GM20000 (cell line): ENCODE measurements around the gene LRP3.

Source experiments
- DNase-seq: peaks from one replicate; pipeline ENCODE4 v3.0.0; 2012; ENCODE audit warnings: low spot score
- CTCF ChIP-seq: IDR thresholded peaks from 2 replicates; pipeline ENCODE4 v1.5.1; 2012; ENCODE audit warnings: mild to moderate bottlenecking, control low read depth; ENCODE audit errors: extremely low read depth, missing control alignments

LRP3 gene

DNA sequence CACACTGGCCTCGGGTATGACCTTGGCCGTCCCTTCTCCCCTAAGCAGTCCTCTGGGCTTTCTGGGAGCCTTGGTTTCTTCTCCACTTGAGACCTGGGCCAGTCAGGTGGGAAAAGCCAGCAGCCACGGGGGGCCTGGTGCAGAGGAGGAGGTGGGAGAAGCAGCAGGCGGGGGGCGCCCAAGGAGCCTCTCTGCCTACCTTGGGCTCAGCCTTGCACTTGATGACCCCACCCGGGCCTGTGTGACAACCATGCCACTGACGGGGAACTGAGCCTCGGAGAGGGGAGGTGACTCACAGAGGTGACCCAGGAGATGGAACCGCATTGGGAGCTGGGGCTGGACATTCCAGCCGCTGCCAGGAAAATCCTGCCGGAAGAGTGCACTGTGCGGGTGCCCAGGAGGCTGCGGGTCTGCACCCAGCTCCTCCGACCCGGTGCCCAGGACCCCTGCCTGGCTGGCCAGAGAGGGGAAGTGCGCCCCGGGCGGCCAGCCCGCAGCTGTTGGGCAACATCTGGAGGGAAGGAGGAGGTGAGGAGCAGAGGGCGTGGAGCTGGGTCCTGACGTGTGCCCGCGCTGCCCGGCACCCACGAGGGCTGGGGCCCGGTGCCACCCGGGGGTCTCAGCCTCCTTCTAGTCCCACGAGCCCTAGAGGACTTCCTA lies 55.0 kb downstream of the LRP3 start:
- TF ChIP-seq CTCF = no peak
- DNase-seq = no peak

DNA sequence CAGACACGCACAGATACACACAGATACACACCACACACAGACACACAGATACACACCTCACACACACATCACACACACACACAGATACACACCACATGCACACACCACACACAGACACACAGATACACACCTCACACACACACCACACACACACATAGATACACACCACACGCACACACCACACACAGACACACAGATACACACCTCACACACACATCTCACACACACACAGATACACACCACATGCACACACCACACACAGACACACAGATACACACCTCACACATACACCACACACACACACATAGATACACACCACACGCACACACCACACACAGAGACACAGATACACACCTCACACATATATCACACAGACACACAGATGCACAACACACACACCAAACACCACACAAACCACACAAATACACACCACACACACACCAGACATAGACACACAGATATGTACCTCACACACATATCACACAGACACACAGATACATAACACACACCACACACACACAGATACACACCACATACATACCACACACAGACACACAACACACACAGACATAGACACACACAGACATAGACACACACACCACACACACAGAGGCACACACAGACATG lies 55.7 kb downstream of the LRP3 start:
- TF ChIP-seq CTCF = no peak
- no peak for DNase-seq

DNA sequence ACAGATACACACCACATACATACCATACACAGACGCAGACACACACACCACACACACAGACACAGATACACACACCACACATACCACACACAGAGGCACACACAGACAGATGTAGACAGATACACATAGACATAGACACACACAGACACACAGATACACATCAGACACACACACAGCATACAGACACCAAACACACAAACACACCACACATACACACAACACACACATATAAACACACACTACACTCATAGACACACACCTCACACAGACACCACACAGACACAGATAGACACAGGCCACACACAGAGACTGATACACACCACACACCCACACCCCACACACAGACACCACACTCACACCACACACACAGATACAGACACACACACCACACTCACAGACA lies 56.4 kb downstream of the LRP3 start:
- TF ChIP-seq CTCF = no peak
- DNase-seq = no peak

DNA sequence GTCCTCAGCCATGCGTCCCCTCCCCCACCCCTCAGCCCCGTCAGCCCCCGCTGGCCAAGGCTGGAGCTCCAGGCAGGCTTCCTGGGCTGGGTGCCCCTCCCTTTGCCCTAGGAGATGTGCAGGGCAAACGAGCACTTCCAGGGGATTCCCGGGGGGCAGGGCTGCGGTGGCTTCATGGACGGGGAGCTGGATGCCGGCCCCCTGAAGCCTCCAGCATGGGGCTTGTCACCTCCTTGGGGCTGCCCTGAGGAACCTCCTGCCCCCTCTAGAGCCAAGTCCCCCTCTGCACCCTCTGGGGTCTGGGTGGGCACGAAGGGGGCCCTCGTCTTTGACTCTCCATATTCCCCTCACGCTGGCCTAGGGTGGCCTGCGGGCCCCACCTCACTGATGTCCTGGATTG lies 56.9 kb downstream of the LRP3 start:
- no peak for TF ChIP-seq CTCF
- no peak for DNase-seq

GRCh38 chr19:33251526-33252090 lies 57.5 kb downstream of the LRP3 start:
- no peak for TF ChIP-seq CTCF
- no peak for DNase-seq

- no peak for DNase-seq
- no peak for TF ChIP-seq CTCF
Measured at GRCh38 chr19:33252418-33252962, 58.4 kb downstream of the LRP3 start.

DNA sequence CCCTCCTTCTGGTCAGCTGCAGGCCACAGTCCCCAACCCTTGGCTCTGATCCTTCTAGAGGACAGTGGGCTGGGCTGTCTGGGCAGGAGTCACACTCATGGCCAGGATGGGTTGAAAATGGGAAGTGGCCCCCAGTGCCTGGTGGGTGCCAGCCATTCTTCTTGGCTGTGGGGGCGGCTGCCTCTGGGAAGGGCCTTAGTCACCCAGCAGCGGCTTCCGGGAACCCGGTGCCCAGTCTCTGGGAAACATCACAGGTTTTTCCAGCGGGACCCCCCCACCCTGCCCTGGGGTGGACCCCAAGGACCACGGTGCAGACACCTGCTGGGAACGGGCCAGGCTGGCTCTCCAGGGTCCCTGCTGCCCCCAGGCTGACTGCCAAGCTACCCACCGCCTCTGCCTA lies 58.8 kb downstream of the LRP3 start:
- no peak for TF ChIP-seq CTCF
- DNase-seq = no peak
